IPS-20b (cell line): ENCODE measurements around the gene CEBPB.

ENCODE experiments used
- H3K27ac ChIP-seq: one replicate; pipeline ENCODE4 v1.5.1; 2013; ENCODE audit warnings: low read length
- H3K27me3 ChIP-seq: 2 replicates; pipeline ENCODE4 v1.6.1; 2013; ENCODE audit warnings: mild to moderate bottlenecking, low read length, inconsistent platforms; ENCODE audit not compliant: insufficient read depth
- H3K36me3 ChIP-seq: 2 replicates; pipeline ENCODE4 v1.6.1; 2013; ENCODE audit warnings: low read depth, mild to moderate bottlenecking, inconsistent platforms, low read length, moderate library complexity; ENCODE audit not compliant: insufficient read depth
- H3K4me1 ChIP-seq: 2 replicates; pipeline ENCODE4 v1.6.1; 2013; ENCODE audit warnings: mild to moderate bottlenecking, control low read depth, inconsistent platforms, low read length, moderate library complexity; ENCODE audit not compliant: insufficient read depth
- H3K4me3 ChIP-seq: 2 replicates; pipeline ENCODE4 v1.5.1; 2013; ENCODE audit warnings: mild to moderate bottlenecking, low read length, inconsistent platforms
- H3K9ac ChIP-seq: 2 replicates; pipeline ENCODE4 v1.6.1; 2013; ENCODE audit warnings: low read depth, mild to moderate bottlenecking, inconsistent platforms, low read length, moderate library complexity
- H3K9me3 ChIP-seq: 2 replicates; pipeline ENCODE4 v1.6.1; 2013; ENCODE audit warnings: mild to moderate bottlenecking, low read depth, low read length, inconsistent platforms; ENCODE audit not compliant: insufficient read depth

The CEBPB gene

DNA sequence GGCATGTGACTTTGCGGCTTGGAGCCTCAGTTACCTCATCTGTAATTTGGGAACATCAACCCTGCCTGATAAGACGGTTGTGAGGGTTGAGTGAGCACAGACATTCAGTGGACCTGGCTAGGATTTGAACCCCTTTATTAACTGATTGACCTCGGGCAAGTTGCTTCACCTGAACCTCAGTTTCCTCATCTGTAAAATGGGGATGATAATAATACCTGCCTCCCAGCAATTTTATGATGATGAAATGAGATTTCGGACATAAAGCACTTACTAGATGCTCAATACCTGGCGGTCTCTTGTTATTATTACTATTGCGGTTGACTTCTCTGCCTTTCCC, 51.5 kb downstream of the CEBPB start:
- no peaks in the 10 kb centered on the region for H3K4me1 ChIP-seq
- H3K27ac ChIP-seq, result no peak overlapping the region
- no peak overlapping the region for H3K9ac ChIP-seq
- no peak overlapping the region for H3K4me3 ChIP-seq
- no peaks in the 10 kb centered on the region for H3K36me3 ChIP-seq
- H3K9me3 ChIP-seq, result no peaks in the 10 kb centered on the region
- no peaks in the 10 kb centered on the region for H3K27me3 ChIP-seq
